Astrocyte (in vitro differentiated cells and primary cell): Measurements from ENCODE around the gene UST. TPM values are rescaled to one million over a fixed set of nuclear protein-coding genes. Genes with fewer than 3 reads are reported as not detected.
"Not testable (repeated sequence)": the region's sequence is repeated elsewhere in the genome, so short reads cannot be mapped to it uniquely, and the experiment has no call there.

ENCODE experiments used
- DNase-seq: peaks from one replicate; pipeline ENCODE4 v3.0.0-alpha.2; 2010; ENCODE audit warnings: low read depth
- FAIRE-seq: peaks from 2 replicates; lab custom pipeline; 2011; peaks lifted over from hg19 to GRCh38; lab: Jason Lieb, UNC
- H2AFZ ChIP-seq: 2 replicates; pipeline ENCODE4 v1.6.0; 2012; ENCODE audit warnings: low read depth, low read length, inconsistent platforms
- H3K27ac ChIP-seq: 2 replicates; pipeline ENCODE4 v1.5.1; 2011; ENCODE audit warnings: low read depth, low read length, inconsistent platforms
- H3K27me3 ChIP-seq: 2 replicates; pipeline ENCODE4 v1.6.0; 2011; ENCODE audit warnings: low read length, inconsistent platforms; ENCODE audit not compliant: insufficient read depth
- H3K36me3 ChIP-seq: 2 replicates; pipeline ENCODE4 v1.5.1; 2011; ENCODE audit warnings: low read length, inconsistent platforms; ENCODE audit not compliant: insufficient read depth
- H3K4me1 ChIP-seq: 2 replicates; pipeline ENCODE4 v1.5.1; 2011; ENCODE audit warnings: low read length, inconsistent platforms; ENCODE audit not compliant: insufficient read depth
- H3K4me2 ChIP-seq: 2 replicates; pipeline ENCODE4 v1.6.0; 2012; ENCODE audit warnings: low read length, inconsistent platforms
- H3K4me3 ChIP-seq: 2 replicates; pipeline ENCODE4 v1.5.1; 2011; ENCODE audit warnings: low read depth, mild to moderate bottlenecking, low read length, inconsistent platforms; ENCODE audit not compliant: insufficient read depth
- H3K79me2 ChIP-seq: 2 replicates; pipeline ENCODE4 v1.6.0; 2012; ENCODE audit warnings: mild to moderate bottlenecking, low read length, inconsistent platforms; ENCODE audit not compliant: insufficient read depth
- H3K9ac ChIP-seq: 2 replicates; pipeline ENCODE4 v1.6.0; 2012; ENCODE audit warnings: mild to moderate bottlenecking, low read length, inconsistent platforms
- H3K9me3 ChIP-seq: 2 replicates; pipeline ENCODE4 v1.5.1; 2012; ENCODE audit warnings: low read depth, mild to moderate bottlenecking, low read length, inconsistent platforms; ENCODE audit not compliant: insufficient read depth
- H4K20me1 ChIP-seq: 2 replicates; pipeline ENCODE4 v1.6.0; 2012; ENCODE audit warnings: low read length, inconsistent platforms; ENCODE audit not compliant: insufficient read depth
- H3K27ac Mint-ChIP-seq: one replicate; pipeline ENCODE4 v1.8.0; 2021; ENCODE audit warnings: mild to moderate bottlenecking, mixed read lengths; ENCODE audit not compliant: unreplicated experiment
- H3K27me3 Mint-ChIP-seq: one replicate; pipeline ENCODE4 v1.8.0; 2021; ENCODE audit warnings: low read depth, mixed read lengths; ENCODE audit not compliant: unreplicated experiment
- H3K36me3 Mint-ChIP-seq: one replicate; pipeline ENCODE4 v1.8.0; 2021; ENCODE audit warnings: low read depth, mixed read lengths; ENCODE audit not compliant: unreplicated experiment
- H3K4me1 Mint-ChIP-seq: one replicate; pipeline ENCODE4 v1.8.0; 2021; ENCODE audit warnings: low read depth, mixed read lengths; ENCODE audit not compliant: unreplicated experiment
- H3K4me3 Mint-ChIP-seq: one replicate; pipeline ENCODE4 v1.8.0; 2021; ENCODE audit warnings: mild to moderate bottlenecking, moderate library complexity, mixed read lengths; ENCODE audit not compliant: unreplicated experiment
- H3K9me3 Mint-ChIP-seq: one replicate; pipeline ENCODE4 v1.8.0; 2021; ENCODE audit warnings: mild to moderate bottlenecking, mixed read lengths; ENCODE audit not compliant: unreplicated experiment
- CTCF ChIP-seq: IDR thresholded peaks from 2 replicates; pipeline ENCODE4 v1.5.1; 2011; ENCODE audit warnings: low read depth, mild to moderate bottlenecking, inconsistent platforms, low read length, moderate library complexity; ENCODE audit not compliant: insufficient read depth
- EZH2 ChIP-seq: IDR thresholded peaks from 2 replicates; pipeline ENCODE4 v1.6.1; 2012; ENCODE audit warnings: mild to moderate bottlenecking, low read length, inconsistent platforms; ENCODE audit not compliant: insufficient read depth
- total RNA-seq: library from RNA; stranded (reverse); gene quantifications from 2 replicates; pipeline ENCODE4 v1.2.1, GENCODE V29; 2021

The UST gene
- total RNA-seq, 1 donor from 2014 or later: 15.3 TPM

DNA sequence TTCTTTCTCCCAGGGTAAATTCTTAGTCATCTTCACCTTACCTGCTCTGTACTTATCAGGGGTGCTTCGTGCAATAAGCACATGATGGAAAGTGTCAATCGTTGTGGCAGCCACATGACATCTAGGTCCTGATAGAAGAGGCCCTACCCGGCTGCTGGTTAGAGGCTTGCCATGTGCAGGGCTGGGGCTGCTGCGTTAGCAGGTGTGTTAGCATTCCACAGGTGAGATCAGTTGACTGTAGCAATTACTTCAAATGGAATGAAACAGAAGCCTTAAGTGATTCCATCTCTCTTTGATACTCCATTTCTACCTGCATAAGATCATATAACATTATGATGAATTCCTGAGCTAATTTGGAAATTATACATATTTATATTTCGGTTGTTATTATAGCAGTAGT lies 127.0 kb downstream of the UST start:
- Histone ChIP-seq H3K4me2 (no peak overlapping the region), H3K27me3 (no peaks in the 10 kb centered on the region), H3K9ac (no peak overlapping the region), H3K27ac (no peak overlapping the region), H3K4me3 (no peak overlapping the region), H2AFZ (no peak overlapping the region), H4K20me1 (peaks cover 7% of the 10 kb centered on the region), H3K4me1 (peaks cover 22% of the 10 kb centered on the region), H3K9me3 (no peaks in the 10 kb centered on the region), H3K36me3 (no peaks in the 10 kb centered on the region), H3K79me2 (peaks cover 7% of the 10 kb centered on the region)
- FAIRE-seq: no peak
- Mint-ChIP-seq H3K9me3 (no peaks in the 10 kb centered on the region), H3K27me3 (no peaks in the 10 kb centered on the region), H3K4me1 (peaks cover 24% of the 10 kb centered on the region), H3K36me3 (no peaks in the 10 kb centered on the region), H3K27ac (peak overlapping the region; percentile 15), H3K4me3 (no peak overlapping the region)
- DNase-seq: no peak
- TF ChIP-seq CTCF: no peak
- no peak for TF ChIP-seq EZH2

DNA sequence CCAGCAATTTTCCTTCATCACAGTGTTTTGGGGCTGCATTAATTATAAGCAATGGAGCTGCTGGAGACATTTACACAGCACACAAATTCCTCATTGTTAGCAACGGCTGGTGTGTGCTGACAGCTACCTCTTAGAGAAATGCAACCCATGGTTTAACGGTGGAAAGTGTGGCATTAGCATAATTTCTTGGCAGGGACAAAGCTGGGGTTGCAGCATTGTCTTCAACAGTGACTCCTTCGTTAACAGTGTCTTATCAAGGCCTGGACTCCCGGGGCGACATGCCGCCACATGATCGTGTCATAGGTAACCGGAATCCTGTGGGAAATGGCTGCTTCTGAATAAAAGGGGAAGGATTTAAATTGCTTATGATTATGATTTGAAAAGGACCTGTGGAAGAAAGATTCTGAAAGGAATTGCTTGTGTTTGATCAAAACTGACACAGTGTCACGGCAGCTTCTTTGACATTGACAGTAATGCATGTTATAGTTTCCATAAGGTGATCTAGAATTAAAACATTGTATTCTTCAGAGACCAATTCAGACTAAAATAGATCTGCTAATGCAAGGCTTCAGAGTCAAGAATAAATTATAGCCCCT lies 128.0 kb downstream of the UST start:
- no peaks in the 10 kb centered on the region for H3K9me3 Mint-ChIP-seq
- H3K27me3 ChIP-seq: no peaks in the 10 kb centered on the region
- H3K4me2 ChIP-seq: peak overlapping the region; percentile 50
- DNase-seq (peak; percentile 87), FAIRE-seq (no peak)
- no peaks in the 10 kb centered on the region for H3K27me3 Mint-ChIP-seq
- peaks cover 9% of the 10 kb centered on the region for H3K79me2 ChIP-seq
- no peaks in the 10 kb centered on the region for H3K36me3 ChIP-seq
- peak overlapping the region; percentile 61 for H2AFZ ChIP-seq
- peaks cover 12% of the 10 kb centered on the region for H3K4me1 ChIP-seq
- H4K20me1 ChIP-seq: peaks cover 14% of the 10 kb centered on the region
- peaks cover 15% of the 10 kb centered on the region for H3K4me1 Mint-ChIP-seq
- H3K9ac ChIP-seq: peak overlapping the region; percentile 17
- H3K36me3 Mint-ChIP-seq: no peaks in the 10 kb centered on the region
- no peak overlapping the region for H3K4me3 Mint-ChIP-seq
- no peak for TF ChIP-seq EZH2
- H3K4me3 ChIP-seq: no peak overlapping the region
- no peak overlapping the region for H3K27ac Mint-ChIP-seq
- H3K27ac ChIP-seq: peak overlapping the region; percentile 46
- H3K9me3 ChIP-seq: no peaks in the 10 kb centered on the region

DNA sequence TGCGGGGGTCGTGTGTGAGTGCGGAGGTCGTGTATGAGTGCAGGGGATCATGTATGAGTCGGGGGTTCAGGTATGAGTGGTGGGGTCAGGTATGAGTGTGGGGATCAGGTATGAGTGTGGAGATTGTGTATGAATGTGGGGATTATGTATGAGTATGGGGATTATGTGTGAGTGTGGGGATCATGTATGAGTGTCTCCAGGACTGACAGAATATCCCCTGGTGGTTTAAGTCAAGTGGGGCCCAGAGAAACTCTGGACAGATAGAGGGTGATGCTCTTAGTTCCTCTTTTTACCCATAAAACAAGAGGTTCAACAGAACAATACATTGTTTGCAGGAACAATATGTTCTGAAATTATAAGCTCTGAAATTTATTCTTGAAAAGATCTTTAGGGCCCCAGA lies 131.9 kb downstream of the UST start:
- Mint-ChIP-seq H3K4me1 (peaks cover 5% of the 10 kb centered on the region), H3K27ac (no peak overlapping the region), H3K4me3 (no peak overlapping the region), H3K9me3 (no peaks in the 10 kb centered on the region), H3K27me3 (no peaks in the 10 kb centered on the region), H3K36me3 (no peaks in the 10 kb centered on the region)
- no peak for DNase-seq
- peaks cover 6% of the 10 kb centered on the region for H3K4me1 ChIP-seq
- H3K9ac ChIP-seq: no peak overlapping the region
- H3K4me2 ChIP-seq: no peak overlapping the region
- H3K36me3 ChIP-seq: no peaks in the 10 kb centered on the region
- no peak overlapping the region for H3K27ac ChIP-seq
- no peak overlapping the region for H3K4me3 ChIP-seq
- TF ChIP-seq CTCF: no peak
- no peak for TF ChIP-seq EZH2
- no peaks in the 10 kb centered on the region for H3K9me3 ChIP-seq
- H3K27me3 ChIP-seq: no peaks in the 10 kb centered on the region
- H3K79me2 ChIP-seq: peaks cover 5% of the 10 kb centered on the region
- peaks cover 14% of the 10 kb centered on the region for H4K20me1 ChIP-seq
- no peak for FAIRE-seq
- no peak overlapping the region for H2AFZ ChIP-seq

GRCh38 chr6:148880742-148881141 lies 133.9 kb downstream of the UST start:
- DNase-seq, FAIRE-seq, H2AFZ ChIP-seq, H3K9me3 ChIP-seq, H3K9ac ChIP-seq, H3K4me1 Mint-ChIP-seq, H3K27me3 ChIP-seq, H3K4me2 ChIP-seq, H3K36me3 ChIP-seq, H3K27me3 Mint-ChIP-seq, H3K4me3 Mint-ChIP-seq, H3K27ac Mint-ChIP-seq, H3K4me3 ChIP-seq, H3K9me3 Mint-ChIP-seq, H3K27ac ChIP-seq, H3K79me2 ChIP-seq, H3K36me3 Mint-ChIP-seq: not testable (repeated sequence)
- H3K4me1 ChIP-seq: peaks cover 11% of the 10 kb centered on the region
- peaks cover 15% of the 10 kb centered on the region for H4K20me1 ChIP-seq
